ENCODE results near the gene ZDHHC21.

Gene ZDHHC21

DNA sequence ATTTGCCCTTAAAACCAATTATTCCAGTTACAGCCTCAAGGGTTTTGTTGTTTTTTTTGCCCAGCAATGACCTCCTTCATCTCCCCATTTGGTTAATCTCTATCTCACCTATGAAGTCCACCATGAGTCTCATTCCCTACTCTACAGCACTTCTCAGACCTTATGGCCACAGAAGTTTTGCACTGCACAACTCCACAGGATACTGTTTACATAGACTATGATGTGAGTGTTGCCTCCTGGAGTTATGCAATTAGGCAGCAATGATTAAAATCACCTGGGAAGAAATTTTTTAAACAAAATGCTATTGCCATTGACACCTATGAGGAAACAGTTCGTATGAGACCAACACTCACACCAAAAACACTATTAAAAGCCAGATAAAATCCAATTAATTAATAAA, 39.7 kb downstream of the ZDHHC21 start:
- H3K27ac ChIP-seq (ENCODE audit: low read depth, low read length), result no peak overlapping the region
- H3K4me3 ChIP-seq (ENCODE audit: low read depth, low read length), result no peak overlapping the region
- peaks cover 15% of the 10 kb centered on the region for H3K36me3 ChIP-seq (ENCODE audit: control insufficient read depth, insufficient read depth, low read length)
- no peaks in the 10 kb centered on the region for H3K27me3 ChIP-seq (ENCODE audit: control insufficient read depth, insufficient read depth, low read length)
- H3K4me1 ChIP-seq (ENCODE audit: control insufficient read depth, insufficient read depth, low read length), result no peaks in the 10 kb centered on the region
- H3K9me3 ChIP-seq (ENCODE audit: control insufficient read depth, insufficient read depth, low read depth, low read length), result peaks cover 17% of the 10 kb centered on the region; the same call in 1 of the 2 replicates
- H3K9ac ChIP-seq (ENCODE audit: low read length), result no peak overlapping the region

DNA sequence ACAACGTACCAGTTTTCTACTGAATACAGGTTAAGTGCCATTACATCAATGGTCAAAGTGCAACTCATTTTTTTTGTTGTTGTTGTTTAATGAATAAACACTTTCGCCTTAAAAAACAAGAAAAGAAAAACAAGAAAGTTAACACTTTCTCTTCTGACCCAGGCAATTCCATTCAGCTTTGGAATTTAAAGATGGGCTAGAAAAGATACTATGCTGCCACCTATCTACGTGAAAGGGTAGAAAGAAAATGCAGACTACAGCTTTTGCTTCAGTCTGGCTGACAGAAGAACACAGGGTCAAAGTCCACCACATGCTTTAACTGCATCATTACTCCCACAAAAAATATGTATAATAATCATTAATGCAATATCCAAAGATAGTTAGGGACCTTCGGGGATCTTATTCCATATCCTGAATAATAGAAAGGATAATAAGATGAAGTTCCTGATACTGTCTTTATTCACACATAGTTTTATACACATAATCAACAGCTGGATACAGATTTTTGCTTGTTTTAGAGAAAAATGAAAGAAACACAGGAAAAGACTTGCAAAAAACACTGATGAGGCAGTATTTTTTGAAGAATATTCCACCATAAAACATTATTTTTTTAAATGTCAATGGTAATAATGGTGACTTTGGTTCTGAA, 40.4 kb downstream of the ZDHHC21 start:
- H3K27me3 ChIP-seq (ENCODE audit: control insufficient read depth, insufficient read depth, low read length), result no peaks in the 10 kb centered on the region
- H3K4me1 ChIP-seq (ENCODE audit: control insufficient read depth, insufficient read depth, low read length), result no peaks in the 10 kb centered on the region
- H3K9me3 ChIP-seq (ENCODE audit: control insufficient read depth, insufficient read depth, low read depth, low read length), result peaks cover 17% of the 10 kb centered on the region; the same call in 1 of the 2 replicates
- peaks cover 13% of the 10 kb centered on the region; the same call in 1 of the 2 replicates for H3K36me3 ChIP-seq (ENCODE audit: control insufficient read depth, insufficient read depth, low read length)
- no peak overlapping the region for H3K9ac ChIP-seq (ENCODE audit: low read length)
- H3K27ac ChIP-seq (ENCODE audit: low read depth, low read length), result no peak overlapping the region
- H3K4me3 ChIP-seq (ENCODE audit: low read depth, low read length), result no peak overlapping the region

DNA sequence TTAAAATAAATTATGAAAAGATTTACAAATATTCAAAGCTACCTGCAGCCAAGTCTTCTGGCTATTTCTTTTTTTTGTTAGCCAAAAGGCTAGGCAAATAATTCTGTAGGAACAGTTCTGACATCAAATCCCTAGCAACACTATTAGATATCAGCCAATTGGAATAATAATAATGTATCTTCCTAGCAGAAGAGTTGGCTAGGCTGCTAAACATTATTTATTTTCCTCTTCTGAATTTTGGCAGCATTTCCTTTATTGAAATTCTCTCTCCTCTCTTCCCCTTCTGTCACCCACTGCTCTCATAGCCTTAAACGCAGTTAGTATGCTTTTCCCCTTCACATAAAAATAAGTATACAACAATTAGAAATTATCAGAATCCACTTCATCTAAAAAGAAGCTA, 42.6 kb downstream of the ZDHHC21 start:
- H3K36me3 ChIP-seq (ENCODE audit: control insufficient read depth, insufficient read depth, low read length), result peaks cover 4% of the 10 kb centered on the region; the same call in 1 of the 2 replicates
- no peak overlapping the region for H3K4me3 ChIP-seq (ENCODE audit: low read depth, low read length)
- no peak overlapping the region for H3K9ac ChIP-seq (ENCODE audit: low read length)
- no peaks in the 10 kb centered on the region for H3K27me3 ChIP-seq (ENCODE audit: control insufficient read depth, insufficient read depth, low read length)
- peaks cover 13% of the 10 kb centered on the region; the same call in 1 of the 2 replicates for H3K9me3 ChIP-seq (ENCODE audit: control insufficient read depth, insufficient read depth, low read depth, low read length)
- no peaks in the 10 kb centered on the region for H3K4me1 ChIP-seq (ENCODE audit: control insufficient read depth, insufficient read depth, low read length)
- no peak overlapping the region for H3K27ac ChIP-seq (ENCODE audit: low read depth, low read length)

DNA sequence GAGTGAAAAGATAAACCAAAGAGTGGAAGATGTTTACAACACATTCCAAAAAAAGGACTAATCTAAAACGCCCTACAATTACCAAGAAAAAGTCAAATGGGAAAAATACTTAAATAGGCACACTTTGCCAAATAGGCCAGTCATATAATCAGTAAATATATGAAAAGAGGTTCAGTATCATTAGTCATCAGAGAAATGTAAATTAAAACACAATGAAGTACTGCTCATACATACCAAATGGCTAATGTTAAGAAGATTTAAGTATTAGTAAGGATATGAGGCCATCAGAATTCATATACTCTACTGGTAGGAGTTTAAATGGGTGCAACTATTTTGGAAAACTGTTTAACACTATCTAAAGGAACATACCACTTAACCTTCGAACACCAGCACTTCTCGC, 47.6 kb downstream of the ZDHHC21 start:
- no peak overlapping the region for H3K27ac ChIP-seq (ENCODE audit: low read depth, low read length)
- H3K4me3 ChIP-seq (ENCODE audit: low read depth, low read length), result no peak overlapping the region
- no peaks in the 10 kb centered on the region for H3K36me3 ChIP-seq (ENCODE audit: control insufficient read depth, insufficient read depth, low read length)
- no peaks in the 10 kb centered on the region for H3K4me1 ChIP-seq (ENCODE audit: control insufficient read depth, insufficient read depth, low read length)
- no peaks in the 10 kb centered on the region for H3K9me3 ChIP-seq (ENCODE audit: control insufficient read depth, insufficient read depth, low read depth, low read length)
- no peaks in the 10 kb centered on the region for H3K27me3 ChIP-seq (ENCODE audit: control insufficient read depth, insufficient read depth, low read length)
- H3K9ac ChIP-seq (ENCODE audit: low read length), result no peak overlapping the region

DNA sequence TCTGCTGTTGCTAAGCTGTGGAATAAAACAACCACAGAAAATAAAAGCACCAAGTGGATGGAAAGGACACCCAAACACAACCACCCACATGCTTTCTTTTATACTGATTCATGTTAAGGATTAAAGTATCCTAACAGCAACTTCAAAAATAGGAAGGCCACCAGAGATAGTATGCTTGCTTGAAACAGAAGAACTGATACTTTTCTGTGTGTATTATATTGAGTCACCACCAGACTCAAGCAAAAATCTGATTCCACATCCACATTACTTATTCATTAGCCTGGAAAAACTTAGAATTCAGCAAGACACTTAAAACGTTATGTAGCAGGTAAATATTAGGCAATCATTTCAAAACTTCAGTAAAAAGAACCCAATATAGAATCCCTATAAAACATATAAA, 52.3 kb downstream of the ZDHHC21 start:
- Histone ChIP-seq H3K27ac (ENCODE audit: low read depth, low read length) (no peak overlapping the region), H3K9ac (ENCODE audit: low read length) (no peak overlapping the region), H3K27me3 (ENCODE audit: control insufficient read depth, insufficient read depth, low read length) (no peaks in the 10 kb centered on the region), H3K9me3 (ENCODE audit: control insufficient read depth, insufficient read depth, low read depth, low read length) (no peaks in the 10 kb centered on the region), H3K36me3 (ENCODE audit: control insufficient read depth, insufficient read depth, low read length) (no peaks in the 10 kb centered on the region), H3K4me1 (ENCODE audit: control insufficient read depth, insufficient read depth, low read length) (no peaks in the 10 kb centered on the region), H3K4me3 (ENCODE audit: low read depth, low read length) (no peak overlapping the region)

DNA sequence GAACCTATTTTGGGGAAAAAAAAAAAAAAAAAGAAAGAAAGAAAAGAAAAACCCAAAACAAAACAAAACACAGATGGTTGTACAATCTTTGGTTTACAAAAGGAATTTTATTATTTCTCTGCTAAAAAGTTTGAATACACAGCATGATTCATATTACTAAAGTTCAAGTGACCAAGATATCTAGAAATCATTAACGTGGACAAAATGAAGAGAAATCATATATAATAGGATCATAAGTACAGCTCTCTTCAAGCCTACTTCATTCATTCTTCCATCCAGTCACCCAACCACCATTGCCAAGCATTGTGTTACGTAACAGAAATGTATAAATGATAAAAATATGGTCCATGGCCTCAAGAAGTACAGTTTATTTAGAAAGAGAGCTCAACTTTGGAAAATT, 52.9 kb downstream of the ZDHHC21 start:
- Histone ChIP-seq H3K4me3 (ENCODE audit: low read depth, low read length) (no peak overlapping the region), H3K4me1 (ENCODE audit: control insufficient read depth, insufficient read depth, low read length) (no peaks in the 10 kb centered on the region), H3K27me3 (ENCODE audit: control insufficient read depth, insufficient read depth, low read length) (no peaks in the 10 kb centered on the region), H3K27ac (ENCODE audit: low read depth, low read length) (no peak overlapping the region), H3K9ac (ENCODE audit: low read length) (no peak overlapping the region), H3K36me3 (ENCODE audit: control insufficient read depth, insufficient read depth, low read length) (no peaks in the 10 kb centered on the region), H3K9me3 (ENCODE audit: control insufficient read depth, insufficient read depth, low read depth, low read length) (no peaks in the 10 kb centered on the region)

DNA sequence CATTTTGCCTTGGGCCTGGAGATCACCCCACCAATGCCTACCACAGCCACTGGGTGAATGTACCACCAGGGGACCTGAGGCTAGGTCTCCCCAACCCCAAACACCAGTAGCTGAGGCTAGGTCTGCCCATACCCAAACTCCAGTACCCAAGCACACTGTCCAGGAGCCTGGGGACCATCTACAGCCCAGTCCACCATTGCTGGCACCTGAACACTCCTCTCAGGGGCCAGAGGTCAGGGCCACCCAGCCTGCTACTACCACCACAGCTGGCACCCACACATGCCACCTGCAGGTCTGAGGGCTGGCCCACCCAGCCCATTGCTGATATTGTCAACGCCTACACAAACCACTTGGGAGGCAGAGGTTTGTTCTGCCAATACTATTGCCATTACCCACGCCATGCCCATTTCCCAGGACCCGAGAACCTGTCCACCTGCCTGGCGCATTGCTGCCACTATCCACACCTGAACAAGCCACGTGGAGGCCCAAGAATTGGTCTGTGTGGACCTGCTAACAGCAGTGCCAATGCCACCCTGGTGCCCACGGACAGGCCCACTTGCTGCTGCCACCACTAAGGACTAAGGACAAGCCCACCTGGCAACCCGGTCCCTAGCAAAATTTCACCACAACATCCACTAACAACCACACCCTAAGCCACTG, 59.2 kb downstream of the ZDHHC21 start:
- Histone ChIP-seq H3K4me3 (ENCODE audit: low read depth, low read length) (no peak overlapping the region), H3K9me3 (ENCODE audit: control insufficient read depth, insufficient read depth, low read depth, low read length) (peaks cover 5% of the 10 kb centered on the region; the same call in 1 of the 2 replicates), H3K4me1 (ENCODE audit: control insufficient read depth, insufficient read depth, low read length) (no peaks in the 10 kb centered on the region), H3K27ac (ENCODE audit: low read depth, low read length) (no peak overlapping the region), H3K27me3 (ENCODE audit: control insufficient read depth, insufficient read depth, low read length) (no peaks in the 10 kb centered on the region), H3K36me3 (ENCODE audit: control insufficient read depth, insufficient read depth, low read length) (0 out of 2 replicates have a peak, but pooled peaks cover 2% of the 10 kb centered on the region), H3K9ac (ENCODE audit: low read length) (no peak overlapping the region)

DNA sequence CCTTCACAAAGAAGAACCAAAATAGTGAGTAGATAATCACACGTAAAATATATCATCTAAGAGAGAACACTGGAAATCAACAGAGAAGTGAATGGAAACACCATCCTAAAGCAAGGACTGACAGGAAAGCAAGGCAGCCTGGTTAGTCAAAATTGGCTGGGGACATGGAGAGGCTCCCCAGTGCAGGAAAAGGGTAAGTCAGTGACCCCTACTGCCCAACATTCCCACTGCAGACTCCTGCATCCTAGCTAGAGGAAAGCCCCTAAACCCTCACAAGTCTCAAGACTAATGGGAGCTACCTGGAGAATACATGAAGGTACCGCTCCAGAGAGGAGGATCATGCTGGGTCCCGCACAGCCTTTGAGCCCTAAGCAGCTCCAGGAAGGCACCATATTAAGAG, 60.1 kb downstream of the ZDHHC21 start:
- no peak overlapping the region for H3K4me3 ChIP-seq (ENCODE audit: low read depth, low read length)
- H3K4me1 ChIP-seq (ENCODE audit: control insufficient read depth, insufficient read depth, low read length), result peaks cover 3% of the 10 kb centered on the region; the same call in 1 of the 2 replicates
- H3K27me3 ChIP-seq (ENCODE audit: control insufficient read depth, insufficient read depth, low read length), result no peaks in the 10 kb centered on the region
- H3K36me3 ChIP-seq (ENCODE audit: control insufficient read depth, insufficient read depth, low read length), result 0 out of 2 replicates have a peak, but pooled peaks cover 2% of the 10 kb centered on the region
- H3K9me3 ChIP-seq (ENCODE audit: control insufficient read depth, insufficient read depth, low read depth, low read length), result peaks cover 5% of the 10 kb centered on the region; the same call in 1 of the 2 replicates
- H3K27ac ChIP-seq (ENCODE audit: low read depth, low read length), result no peak overlapping the region
- H3K9ac ChIP-seq (ENCODE audit: low read length), result no peak overlapping the region

DNA sequence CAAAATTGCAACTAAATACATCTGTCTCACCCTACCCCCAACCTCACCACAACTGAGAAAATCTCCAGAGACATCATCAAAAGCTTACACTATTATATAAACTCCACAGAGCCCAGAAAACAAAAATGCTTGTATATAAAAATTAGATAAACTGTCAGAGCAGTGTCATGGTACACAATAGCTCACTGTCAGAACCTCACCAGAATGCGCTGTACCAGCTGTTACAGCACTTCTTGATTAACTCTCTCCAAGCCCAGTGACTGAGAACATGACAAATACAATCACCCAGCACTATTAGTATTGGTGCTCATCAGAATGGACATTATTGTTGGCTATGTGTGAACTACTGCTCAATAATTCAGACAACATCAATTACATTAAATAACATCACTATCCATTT, 65.7 kb downstream of the ZDHHC21 start:
- no peak overlapping the region for H3K4me3 ChIP-seq (ENCODE audit: low read depth, low read length)
- H3K9me3 ChIP-seq (ENCODE audit: control insufficient read depth, insufficient read depth, low read depth, low read length), result peaks cover 5% of the 10 kb centered on the region; the same call in 1 of the 2 replicates
- H3K27ac ChIP-seq (ENCODE audit: low read depth, low read length), result no peak overlapping the region
- no peaks in the 10 kb centered on the region for H3K27me3 ChIP-seq (ENCODE audit: control insufficient read depth, insufficient read depth, low read length)
- H3K9ac ChIP-seq (ENCODE audit: low read length), result no peak overlapping the region
- 0 out of 2 replicates have a peak, but pooled peaks cover 2% of the 10 kb centered on the region for H3K36me3 ChIP-seq (ENCODE audit: control insufficient read depth, insufficient read depth, low read length)
- peaks cover 3% of the 10 kb centered on the region; the same call in 1 of the 2 replicates for H3K4me1 ChIP-seq (ENCODE audit: control insufficient read depth, insufficient read depth, low read length)

DNA sequence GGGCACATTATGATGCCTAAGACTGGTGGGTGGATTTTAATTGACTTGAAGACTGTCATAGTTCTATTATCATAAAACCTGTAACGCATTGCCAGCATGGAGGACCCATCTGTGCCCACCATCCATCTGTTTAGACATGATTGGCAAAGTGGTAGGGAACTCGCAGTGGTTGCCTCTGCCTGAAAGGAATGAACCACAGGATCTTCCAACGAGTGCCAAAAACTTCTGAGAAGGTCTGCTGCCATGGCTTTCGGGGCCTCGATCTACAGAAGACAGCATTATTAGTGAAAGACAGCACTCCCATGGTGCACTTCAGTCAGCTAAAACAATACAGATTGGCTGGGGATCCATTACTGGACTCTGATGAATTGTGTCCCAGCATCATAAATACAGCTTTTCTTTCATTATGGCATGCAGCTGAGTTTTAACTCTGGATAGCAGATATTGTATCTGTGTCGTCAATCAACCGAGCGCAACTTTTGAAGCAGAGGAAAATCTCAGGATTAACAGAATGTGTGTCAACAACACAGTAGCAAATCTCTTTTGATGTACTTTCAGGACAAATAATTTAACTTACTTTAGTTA, 74.3 kb downstream of the ZDHHC21 start:
- Histone ChIP-seq H3K9ac (ENCODE audit: low read length) (no peak overlapping the region), H3K4me1 (ENCODE audit: control insufficient read depth, insufficient read depth, low read length) (no peaks in the 10 kb centered on the region)

More for the DNA sequence above, 74.3 kb downstream of the ZDHHC21 start:
- no peaks in the 10 kb centered on the region for H3K36me3 ChIP-seq (ENCODE audit: control insufficient read depth, insufficient read depth, low read length)
- H3K4me3 ChIP-seq (ENCODE audit: low read depth, low read length), result no peak overlapping the region
- no peaks in the 10 kb centered on the region for H3K27me3 ChIP-seq (ENCODE audit: control insufficient read depth, insufficient read depth, low read length)
- H3K9me3 ChIP-seq (ENCODE audit: control insufficient read depth, insufficient read depth, low read depth, low read length), result no peaks in the 10 kb centered on the region
- H3K27ac ChIP-seq (ENCODE audit: low read depth, low read length), result no peak overlapping the region
